GM12891 (cell line): Measurements from ENCODE around the gene LUZP1.

Experiments used
- POLR2AphosphoS5 ChIP-seq: IDR thresholded peaks from 2 replicates; pipeline ENCODE4 v1.6.1; 2011; ENCODE audit warnings: low read depth, low read length, control low read depth
- TAF1 ChIP-seq: IDR thresholded peaks from 2 replicates; pipeline ENCODE4 v1.6.1; 2011; ENCODE audit warnings: low read depth, low read length, control low read depth

DNA sequence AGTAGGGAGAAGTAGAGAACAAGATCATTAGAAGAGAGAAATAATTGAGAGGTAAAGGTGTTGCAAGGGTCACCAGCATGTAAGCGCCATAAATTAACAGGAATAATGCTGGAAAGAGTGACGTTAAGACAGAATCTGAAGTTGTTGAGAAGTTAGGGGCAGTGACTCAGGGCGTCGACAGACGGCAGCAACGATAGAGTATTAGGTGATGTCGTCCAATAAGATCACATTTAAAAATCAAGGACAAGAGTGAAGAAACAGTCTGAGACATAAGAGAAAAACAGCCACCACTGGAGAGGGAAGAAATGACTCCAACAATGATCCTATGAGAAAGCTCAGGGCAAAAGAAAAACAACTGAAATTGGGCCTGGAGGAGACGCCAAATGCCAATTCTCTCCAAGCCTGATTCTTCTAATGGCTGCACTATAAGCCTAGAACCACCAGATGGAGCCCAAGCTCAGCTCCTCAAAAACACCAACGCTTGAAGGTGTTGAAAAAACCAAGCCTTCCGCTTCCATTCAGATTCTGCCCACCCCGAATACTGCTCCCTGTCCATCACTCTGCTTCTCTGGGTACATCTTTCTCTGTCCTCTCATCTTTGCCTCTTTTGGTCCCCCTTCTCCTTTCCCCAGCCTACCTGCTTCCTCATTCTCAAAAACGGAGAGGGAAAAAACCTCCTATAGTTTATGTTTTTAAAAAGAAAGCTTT, 70.0 kb downstream of the LUZP1 start:
- TF ChIP-seq TAF1 (no peak), POLR2AphosphoS5 (no peak)
